Fibroblast of mammary gland (primary cell): Measurements from ENCODE around the gene CCSER1.
"Not testable (repeated sequence)": the region's sequence is repeated elsewhere in the genome, so short reads cannot be mapped to it uniquely, and the experiment has no call there.

Source experiments
- DNase-seq: peaks from one replicate; pipeline ENCODE4 v3.0.0-alpha.2; 2010; ENCODE audit warnings: low read depth
- H3K4me3 ChIP-seq: 2 replicates; pipeline ENCODE4 v1.5.1; 2011; ENCODE audit warnings: low read depth, mild to moderate bottlenecking, low read length, moderate library complexity; ENCODE audit not compliant: control insufficient read depth
- TF ChIP-seq, protein P1 (sequence below): conservative IDR thresholded peaks from 2 replicates; pipeline ENCODE4 v1.5.1; 2011; ENCODE audit warnings: low read depth, low read length, inconsistent platforms; ENCODE audit not compliant: control insufficient read depth, insufficient read depth

CCSER1 gene

DNA sequence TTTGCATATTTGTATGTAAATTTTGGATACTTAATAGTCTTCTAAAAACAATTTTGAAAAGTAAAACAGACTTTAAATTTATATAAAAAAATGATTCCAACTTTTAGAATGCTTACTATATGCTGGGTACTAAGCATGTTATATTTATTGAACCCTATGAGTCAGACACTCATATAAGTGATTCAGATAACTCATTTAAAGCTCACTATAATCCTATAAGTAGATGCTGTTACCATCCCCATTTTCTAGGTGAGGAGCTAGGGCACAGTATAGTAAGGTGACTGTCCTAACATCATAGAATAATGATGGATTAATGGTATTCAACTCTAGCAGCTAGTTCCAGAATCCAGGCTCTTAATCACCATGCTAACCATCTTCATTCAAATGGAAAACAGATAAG lies 1299.5 kb downstream of the CCSER1 start:
- no peak for DNase-seq
- TF ChIP-seq, protein P1, sequence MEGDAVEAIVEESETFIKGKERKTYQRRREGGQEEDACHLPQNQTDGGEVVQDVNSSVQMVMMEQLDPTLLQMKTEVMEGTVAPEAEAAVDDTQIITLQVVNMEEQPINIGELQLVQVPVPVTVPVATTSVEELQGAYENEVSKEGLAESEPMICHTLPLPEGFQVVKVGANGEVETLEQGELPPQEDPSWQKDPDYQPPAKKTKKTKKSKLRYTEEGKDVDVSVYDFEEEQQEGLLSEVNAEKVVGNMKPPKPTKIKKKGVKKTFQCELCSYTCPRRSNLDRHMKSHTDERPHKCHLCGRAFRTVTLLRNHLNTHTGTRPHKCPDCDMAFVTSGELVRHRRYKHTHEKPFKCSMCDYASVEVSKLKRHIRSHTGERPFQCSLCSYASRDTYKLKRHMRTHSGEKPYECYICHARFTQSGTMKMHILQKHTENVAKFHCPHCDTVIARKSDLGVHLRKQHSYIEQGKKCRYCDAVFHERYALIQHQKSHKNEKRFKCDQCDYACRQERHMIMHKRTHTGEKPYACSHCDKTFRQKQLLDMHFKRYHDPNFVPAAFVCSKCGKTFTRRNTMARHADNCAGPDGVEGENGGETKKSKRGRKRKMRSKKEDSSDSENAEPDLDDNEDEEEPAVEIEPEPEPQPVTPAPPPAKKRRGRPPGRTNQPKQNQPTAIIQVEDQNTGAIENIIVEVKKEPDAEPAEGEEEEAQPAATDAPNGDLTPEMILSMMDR, result no peak
- H3K4me3 ChIP-seq, result no peak overlapping the region

DNA sequence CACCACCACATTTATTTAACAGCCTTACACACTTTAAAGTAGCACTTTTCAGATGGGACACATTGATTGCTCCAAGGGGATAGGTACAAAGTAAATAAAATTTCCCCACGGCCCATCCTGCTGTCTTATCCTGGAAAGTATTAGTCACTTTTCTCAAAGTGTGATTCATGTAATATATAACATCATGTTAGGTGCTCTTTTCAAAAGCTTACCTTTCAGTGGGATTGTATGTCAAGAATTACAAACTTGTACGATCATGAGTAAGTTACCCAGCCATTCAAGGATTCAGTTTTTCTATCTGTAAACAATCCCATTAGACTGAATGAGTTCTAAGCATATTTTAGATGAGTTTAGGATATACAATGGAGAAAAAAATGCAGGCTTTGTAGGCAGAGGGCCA lies 1300.0 kb downstream of the CCSER1 start:
- H3K4me3 ChIP-seq, result no peak overlapping the region
- TF ChIP-seq, protein P1, result no peak
- no peak for DNase-seq

DNA sequence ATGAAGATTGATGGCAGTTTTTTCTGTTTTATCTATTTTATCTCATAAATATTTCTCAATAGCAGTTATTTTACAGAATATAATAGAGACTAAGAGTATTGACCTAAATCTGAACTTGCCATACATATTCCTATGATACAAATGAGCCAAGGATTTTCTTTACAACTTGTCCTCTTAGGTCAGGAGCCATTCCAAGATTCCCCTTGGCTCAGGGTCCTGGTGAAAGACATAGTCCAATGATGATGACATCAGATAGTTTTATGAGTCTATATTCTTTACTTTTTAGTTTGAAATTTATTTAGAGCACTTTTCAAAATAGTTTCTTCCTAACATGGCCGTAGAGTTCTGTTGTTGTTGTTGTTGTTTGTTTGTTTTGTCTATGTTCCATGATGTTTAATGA lies 1307.4 kb downstream of the CCSER1 start:
- TF ChIP-seq, protein P1, result no peak
- H3K4me3 ChIP-seq, result no peak overlapping the region
- no peak for DNase-seq

DNA sequence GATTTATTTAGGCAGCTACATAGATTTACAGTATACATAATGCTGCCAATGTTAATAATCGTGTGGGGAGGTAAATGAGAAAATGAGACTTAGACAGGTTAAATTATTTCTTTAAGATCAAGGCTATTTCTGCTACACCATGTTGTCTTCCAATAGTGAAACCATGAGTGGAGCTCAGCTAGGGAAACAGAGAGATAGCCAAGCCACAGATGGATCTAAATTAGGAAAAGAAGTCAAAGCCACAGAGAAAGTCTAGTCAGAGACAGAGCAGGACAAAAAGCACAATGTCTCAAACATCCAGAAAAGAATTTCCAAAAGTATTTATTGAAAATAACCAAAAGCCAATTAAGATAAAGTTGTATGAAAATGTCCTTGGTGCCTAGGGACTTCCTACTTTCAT lies 1309.4 kb downstream of the CCSER1 start:
- H3K4me3 ChIP-seq, result no peak overlapping the region
- DNase-seq, result no peak
- TF ChIP-seq, protein P1, result no peak

DNA sequence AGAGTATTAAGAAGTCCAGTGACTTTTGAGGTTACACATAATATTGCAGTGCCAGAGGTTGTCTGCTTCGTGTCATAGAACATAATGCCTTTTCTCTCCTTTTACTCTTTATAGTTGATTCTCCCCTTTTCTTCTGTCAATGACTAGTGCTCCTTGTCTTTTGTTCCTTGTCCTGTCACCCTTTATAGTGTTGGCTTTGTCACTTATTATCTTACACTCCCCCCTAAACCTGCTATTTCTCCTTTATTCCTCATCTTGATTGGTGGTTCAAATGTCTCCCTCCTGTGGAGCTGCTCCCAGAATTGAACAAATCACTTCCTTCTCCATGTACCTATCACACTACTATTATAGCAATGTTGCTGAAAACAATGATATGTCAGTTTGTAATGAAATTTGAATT lies 1320.0 kb downstream of the CCSER1 start:
- H3K4me3 ChIP-seq, result no peak overlapping the region
- TF ChIP-seq, protein P1, result no peak
- DNase-seq, result no peak

DNA sequence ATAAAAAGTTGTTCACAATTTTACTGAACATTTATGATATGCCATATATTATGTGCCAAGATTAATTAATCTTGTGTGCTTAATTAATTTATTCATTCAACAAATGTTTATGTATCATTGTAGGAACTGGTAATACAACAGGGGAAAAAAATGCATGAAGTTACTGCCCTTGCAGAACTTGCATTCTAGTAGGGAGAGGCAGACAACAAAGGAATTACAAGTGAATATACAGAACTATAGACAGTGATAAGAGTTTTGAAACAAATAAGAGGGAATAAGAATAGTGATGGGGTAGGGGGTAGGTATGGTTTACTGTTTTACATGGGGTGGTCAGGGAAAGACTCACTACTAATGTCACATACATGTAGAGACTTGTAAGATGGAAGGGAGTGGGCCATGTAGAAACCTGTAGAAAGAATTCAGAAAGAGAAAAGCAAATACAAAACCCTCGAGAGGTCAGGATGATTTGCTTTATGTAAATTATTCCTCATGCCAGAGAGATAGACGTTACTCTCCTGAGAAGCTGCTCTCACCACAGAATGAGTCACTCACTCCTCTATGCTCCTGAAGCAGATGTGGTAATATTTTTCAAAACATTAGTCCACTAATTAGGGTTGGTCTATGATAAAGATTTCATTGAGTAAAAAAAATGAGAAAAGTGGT lies 1321.6 kb downstream of the CCSER1 start:
- H3K4me3 ChIP-seq, result no peak overlapping the region
- DNase-seq, result no peak
- TF ChIP-seq, protein P1, result no peak

DNA sequence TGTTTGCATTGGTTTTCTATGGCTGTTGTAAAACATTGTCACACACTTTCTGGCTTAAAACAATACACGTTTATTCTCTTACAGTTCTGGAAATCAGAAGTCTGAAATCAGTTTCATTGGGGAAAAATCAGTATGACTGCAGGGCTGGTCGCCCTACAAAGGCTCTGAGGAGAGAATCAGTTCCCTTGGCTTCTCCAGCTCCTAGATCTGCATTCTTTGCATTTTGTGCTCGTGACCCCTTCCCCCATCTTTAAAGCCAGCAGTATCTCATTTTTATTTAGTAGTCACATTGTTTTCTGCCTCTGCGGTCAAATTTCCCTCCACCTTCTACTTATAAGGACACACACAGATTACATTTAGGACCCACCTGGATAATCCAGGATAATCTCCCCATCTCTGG lies 1326.9 kb downstream of the CCSER1 start:
- DNase-seq, result no peak
- TF ChIP-seq, protein P1, result no peak
- H3K4me3 ChIP-seq, result no peak overlapping the region

DNA sequence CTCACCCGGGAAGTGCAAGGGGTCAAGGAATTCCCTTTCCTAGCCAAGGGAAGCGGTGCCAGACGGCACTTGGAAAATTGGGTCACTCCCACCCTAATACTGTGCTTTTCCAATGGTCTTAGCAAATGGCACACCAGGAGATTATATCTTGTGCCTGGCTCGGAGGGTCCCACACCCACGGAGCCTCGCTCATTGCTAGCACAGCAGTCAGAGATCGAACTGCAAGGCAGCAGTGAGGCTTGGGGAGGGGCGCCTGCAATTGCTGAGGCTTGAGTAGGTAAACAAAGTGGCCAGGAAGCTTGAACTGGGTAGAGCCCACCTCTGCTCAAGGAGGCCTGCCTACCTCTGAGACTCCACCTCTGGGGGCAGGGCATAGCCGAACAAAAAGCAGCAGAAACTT lies 1335.4 kb downstream of the CCSER1 start:
- not testable (repeated sequence) for H3K4me3 ChIP-seq, DNase-seq
